ENCODE data around the gene RUSC1.
"Not testable (repeated sequence)": the region's sequence is repeated elsewhere in the genome, so short reads cannot be mapped to it uniquely, and the experiment has no call there.

Gene RUSC1

DNA sequence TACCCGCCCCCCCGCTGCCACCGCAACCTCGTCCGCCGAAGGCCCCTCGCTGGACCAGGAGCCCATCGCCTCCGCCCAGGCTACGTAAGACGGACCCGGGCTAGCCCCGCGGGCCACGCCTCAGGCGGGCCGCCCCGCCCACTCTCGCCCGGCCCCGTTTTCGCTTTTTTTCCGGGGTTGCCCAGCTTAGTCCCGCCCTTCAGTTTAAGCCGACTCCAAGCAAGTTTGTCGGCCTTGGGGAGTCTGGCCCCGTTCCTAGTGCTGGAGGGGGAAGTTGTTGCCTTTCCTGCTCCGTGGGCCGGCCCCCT, 3.0 kb downstream of the RUSC1 start:
- peak; percentile 83 for DNase-seq

DNA sequence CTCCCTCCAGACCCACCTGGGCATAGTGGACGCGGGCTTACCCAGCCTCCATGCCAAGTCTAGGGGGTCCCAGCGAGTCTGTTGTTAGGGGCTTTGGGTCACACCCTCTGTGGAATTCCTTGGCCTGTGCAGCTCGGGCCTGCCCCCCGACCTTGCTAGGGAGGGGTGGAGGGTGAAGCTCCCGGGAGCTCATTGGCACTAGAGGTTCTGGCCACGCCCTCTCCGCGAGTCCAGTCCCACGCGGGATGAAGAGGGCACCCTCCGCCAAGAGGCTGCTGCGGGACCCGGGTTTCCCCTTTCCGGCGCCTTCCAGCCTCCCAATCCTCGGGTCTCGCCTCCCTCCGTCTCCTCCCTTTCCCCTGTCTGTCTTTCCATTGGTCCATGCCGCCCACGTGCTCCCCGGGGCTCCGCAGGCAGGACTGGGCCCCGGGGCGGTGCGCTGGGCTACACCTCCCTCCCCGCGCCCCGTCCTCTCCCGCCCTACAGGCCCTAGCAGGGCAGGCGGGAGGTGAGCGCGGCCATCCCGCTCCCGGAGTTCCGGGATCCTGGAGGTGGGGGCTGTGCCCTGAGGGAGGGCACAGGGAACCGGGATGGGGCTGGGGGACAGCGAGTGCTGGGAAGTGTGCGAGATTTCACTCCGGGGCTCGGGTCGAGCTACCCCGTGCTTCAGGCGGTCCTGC, 3.5 kb downstream of the RUSC1 start:
- peak; percentile 99 for DNase-seq

DNA sequence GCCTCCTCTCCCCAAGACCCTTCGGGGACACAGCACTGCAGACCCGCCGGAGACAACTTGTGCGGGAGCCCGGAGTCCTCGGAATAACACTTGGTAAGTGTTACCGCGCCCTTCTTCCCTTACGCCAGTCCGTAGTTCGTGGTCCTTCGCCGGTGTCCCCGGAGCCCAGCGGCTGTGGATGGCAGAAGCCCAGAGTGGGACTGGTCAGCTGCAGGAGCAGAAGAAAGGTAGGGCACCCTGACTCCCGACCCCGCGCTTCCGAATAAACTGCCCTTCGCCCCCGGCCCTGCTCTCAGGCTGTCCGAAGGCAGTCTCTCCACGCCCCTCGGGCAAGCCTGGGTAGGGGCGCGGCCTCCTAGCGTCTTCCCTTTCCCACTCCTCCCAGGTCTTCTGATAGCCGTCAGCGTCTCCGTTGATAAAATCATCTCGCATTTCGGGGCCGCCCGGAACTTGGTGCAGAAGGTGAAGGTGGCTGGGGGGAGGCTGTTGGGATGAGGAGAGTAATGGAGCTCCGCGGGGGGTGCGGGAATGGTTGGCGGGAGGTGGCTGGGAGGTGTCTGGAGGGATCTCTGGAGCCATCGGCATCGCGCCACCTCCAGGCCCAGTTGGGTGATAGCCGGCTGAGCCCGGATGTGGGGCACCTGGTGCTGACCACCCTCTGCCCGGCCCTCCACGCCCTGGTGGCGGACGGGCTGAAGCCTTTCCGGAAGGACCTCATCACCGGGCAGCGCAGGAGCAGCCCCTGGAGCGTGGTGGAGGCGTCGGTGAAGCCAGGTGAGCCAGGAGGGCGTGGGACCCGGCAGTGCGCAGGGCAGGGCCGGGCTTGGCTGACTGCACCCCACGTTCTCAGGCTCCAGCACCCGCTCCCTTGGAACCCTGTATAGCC, 4.3 kb downstream of the RUSC1 start:
- DNase-seq: peak; percentile 54

DNA sequence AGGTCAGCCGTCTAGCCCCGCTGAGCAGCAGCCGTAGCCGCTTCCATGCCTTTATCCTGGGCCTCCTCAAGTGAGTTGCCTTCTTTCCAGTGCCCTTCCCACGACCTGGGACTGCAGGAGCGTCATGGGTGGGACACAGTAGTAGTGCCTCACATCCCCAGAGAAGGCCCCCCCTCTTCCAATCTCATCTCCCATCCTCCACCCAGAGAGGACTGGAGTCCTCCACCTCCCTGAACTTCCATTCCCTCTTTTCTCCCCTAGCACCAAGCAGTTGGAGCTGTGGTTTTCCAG, 4.9 kb downstream of the RUSC1 start:
- DNase-seq: no peak

DNA sequence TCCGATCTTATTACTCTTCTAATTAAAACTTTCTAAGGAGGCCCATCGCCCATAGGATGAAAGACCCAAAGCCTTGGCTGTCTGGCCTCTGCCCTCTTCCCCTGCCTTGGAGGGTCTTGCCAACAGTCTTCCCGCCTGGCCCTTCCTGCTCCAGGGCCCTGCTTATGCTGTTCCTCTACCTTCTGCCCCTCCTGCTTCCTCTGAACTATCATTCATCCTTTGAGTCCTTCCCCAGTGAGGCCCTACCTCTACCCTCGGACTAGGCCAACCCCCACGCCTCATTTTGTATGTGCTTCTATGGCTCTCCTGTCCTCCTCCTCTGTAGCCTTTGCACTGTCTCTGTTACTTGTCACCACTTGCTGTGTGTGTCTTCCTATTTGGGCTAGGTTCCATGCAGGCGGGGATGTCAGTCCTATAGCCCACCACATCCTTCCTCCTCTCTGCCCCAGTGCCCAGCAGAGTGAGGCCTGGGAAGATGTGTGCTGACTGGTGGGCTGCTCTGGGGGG, 5.4 kb downstream of the RUSC1 start:
- no peak for DNase-seq

DNA sequence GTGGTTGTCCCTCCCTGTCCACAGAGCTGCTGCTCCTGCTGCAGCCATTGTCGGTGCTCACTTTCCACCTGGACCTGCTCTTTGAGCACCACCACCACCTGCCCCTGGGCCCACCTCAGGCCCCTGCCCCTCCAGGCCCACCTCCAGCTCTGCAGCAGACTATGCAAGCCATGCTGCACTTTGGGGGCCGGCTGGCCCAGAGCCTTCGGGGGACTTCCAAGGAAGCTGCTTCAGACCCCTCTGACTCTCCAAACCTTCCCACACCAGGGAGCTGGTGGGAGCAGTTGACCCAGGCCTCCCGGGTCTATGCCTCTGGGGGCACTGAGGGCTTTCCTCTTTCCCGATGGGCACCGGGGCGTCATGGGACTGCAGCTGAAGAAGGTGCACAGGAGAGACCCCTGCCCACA, 5.9 kb downstream of the RUSC1 start:
- no peak for DNase-seq

DNA sequence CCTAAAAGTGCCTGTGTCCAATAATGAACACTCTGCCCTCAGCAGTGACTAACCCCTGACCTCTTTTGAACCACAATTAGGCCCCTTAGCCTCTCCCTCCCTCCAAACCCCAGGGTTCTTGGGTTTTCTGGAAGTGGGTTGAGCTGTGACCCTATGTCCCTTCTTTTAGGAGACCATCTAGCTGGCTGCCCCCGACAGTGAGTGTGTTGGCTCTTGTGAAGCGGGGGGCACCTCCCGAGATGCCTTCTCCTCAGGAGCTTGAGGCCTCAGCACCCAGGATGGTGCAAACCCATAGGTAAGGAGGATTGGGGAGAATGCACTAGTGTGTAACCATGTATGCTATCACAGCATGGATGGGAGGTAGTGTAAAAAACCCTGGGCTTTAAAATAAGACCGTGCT, 7.3 kb downstream of the RUSC1 start:
- DNase-seq: no peak

DNA sequence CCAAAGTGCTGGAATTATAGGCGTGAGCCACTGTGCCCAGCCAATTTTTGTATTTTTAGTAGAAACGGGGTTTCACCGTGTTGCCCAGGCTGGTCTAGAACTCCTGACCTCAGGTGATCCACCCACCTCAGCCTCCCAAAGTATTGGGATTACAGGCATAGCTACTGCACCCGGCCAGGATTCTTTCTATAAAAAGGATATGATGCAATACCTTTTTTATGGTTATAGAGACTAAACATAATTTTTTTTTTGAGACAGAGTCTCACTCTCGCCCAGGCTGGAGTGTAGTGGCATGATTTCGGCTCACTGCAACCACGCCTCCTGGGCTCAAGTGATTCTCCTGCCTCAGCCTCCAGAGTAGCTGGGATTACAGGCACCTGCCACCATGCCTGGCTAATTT, 8.2 kb downstream of the RUSC1 start:
- DNase-seq: not testable (repeated sequence)

DNA sequence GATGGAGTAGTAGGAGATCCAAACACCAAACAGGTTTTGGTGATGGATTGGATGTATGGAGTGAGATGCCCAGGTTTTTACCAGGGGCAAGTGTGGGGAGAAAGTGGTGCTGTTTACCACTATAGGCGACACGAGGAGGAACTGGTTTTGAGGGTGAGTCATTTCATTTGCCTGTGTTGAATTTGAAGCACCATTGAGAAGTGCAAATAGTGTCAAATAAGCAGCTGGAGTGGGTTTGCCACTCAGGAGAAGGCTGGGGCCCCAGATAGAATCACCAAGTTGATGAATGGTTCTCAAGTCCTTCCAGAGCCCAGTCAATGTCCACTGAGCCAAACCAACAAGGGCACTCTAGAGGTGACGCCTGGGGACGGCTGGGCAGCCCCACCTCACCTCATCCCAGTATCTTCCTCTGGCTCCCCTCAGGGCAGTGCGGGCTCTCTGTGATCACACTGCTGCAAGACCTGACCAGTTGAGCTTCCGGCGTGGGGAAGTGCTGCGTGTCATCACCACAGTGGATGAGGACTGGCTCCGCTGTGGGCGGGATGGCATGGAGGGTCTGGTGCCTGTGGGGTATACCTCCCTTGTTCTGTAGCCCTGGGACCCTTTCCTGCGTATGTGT, 9.4 kb downstream of the RUSC1 start:
- no peak for DNase-seq

DNA sequence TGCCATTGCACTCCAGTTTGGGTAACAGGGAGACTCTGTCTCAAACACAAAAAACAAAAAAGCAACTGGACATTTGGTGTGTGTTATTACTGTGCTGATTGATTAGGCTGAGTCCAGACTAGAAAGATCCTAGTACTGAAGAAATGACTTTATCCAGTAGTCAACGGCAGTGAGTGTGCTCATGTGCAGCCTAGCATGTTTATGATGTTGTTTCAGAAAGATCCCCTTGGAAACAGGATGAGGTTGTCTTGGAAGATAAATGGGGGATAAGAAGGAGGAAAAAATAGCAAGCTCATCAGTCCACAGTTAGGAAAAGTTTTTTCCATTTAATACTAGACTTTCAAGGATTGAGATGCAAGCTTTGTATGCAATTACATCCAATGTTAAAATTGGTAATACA, 14.3 kb downstream of the RUSC1 start:
- DNase-seq: no peak

DNA sequence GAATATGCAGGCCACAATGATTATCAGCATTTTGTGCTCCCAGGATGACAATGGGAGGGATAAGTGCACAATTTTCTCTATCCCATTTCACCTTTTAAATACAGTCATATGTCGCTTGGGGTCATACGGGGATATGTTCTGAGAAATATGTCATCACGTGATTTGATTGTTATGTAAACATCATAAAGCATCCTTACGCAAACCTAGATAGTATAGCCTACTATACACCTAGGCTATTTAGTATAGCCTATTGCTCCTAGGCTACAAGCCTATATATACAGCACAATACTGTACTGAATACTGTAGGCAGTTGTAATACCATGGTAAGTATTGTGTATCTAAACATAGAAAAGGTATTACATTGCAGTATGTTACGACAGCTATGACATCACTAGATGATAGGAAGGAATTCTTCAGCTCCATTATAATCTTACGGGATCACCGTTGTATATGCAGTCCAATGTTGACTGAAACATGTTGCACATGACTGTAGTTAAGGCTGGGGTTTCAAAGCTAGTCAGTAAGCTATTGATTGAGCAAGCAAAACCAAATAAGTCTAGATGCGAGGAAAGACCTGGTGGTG, 18.9 kb downstream of the RUSC1 start:
- DNase-seq: no peak

DNA sequence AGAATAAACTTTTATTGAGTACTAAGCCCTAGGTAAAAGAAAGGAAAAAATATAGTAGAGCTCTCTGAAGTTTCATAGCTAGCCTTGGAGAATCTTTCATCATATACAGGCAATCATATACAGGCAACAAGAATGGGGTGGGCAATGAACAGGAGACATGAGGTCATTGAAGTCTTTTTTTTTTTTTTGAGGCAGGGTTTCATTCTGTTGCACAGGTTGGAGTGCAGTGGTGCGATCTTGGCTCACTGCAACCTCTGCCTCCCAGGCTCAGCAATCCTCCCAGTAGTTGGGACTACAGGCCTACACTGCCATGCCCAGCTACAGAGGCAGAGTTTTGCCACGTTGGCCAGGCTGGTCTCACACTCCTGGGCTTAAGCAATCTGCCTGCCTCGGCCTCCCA, 22.1 kb downstream of the RUSC1 start:
- DNase-seq: no peak

DNA sequence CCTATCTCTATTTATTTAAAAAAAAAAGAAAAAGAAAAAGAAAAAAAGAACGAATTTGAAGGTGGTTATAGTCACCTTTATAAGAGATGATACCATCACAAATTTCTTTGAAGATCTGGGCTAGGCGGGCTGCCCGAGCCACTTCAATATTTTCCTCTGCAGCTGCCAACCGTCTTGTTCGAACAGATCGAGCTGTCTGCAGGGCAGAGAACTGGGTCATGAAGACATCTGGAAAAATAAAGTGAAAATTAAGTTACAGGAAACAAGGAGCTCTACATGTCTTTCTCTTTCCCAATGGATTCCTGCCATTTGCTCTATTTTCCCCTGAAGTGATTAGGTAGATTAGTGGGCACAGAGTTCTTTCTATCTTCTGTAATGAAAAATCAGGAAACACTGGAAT, 31.9 kb downstream of the RUSC1 start:
- DNase-seq: no peak

DNA sequence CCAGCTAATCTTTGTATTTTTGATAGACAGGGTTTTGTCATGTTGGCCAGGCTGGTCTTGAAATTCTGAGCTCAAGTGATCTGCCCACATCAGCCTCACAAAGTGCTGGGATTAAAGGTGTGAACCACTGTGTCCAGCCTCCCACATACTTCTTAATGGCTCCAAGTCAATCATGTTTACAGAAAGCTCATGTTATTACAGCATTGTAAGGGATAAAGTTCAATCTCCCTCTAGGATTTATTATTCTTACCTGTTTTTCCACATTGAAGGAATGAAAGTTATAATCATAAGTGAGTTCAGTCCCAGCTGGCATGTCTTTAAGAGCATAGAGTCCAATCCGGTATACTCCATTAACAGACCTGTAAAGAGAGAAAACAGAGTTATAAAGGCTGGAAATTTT, 39.4 kb downstream of the RUSC1 start:
- DNase-seq: no peak

DNA sequence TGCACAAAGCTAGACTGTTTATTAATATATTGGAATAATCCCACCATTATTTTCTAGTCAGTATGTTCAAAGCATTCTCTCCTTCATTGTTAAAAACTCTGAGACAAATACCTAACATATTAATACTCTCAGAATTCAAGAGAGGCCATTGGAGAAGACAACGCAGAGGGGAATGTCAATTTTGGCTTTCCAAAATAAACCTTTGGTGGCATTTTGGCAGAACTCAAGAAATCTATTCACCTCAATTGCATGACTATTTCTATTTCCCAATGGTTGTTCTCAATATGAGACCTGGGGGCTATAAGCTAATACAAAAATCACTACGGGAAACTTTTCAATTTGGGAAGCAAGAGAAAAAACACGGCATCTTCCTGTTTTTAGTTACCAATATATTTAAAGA, 58.5 kb downstream of the RUSC1 start:
- no peak for DNase-seq

DNA sequence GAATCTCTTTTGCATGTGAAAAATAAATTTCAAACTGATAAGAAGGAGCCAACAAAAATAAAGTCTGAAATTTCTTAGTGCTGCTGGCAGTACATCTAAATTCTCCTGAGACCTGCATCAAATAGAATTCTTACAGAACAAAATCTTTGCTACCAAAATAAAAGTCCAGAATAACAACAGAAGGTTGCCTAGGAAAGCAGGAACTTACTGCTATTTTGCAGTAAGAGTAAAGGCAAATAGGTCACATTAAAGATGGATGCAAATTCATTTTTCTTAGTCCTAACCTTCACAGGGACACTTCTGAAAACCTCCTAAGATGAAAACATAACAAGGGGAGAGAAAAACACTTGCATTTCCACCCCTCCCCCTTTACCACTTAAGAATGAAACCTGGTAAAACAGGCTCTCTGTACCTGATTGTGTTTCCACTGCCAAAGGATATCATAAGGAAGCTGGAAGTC, 59.0 kb downstream of the RUSC1 start:
- no peak for DNase-seq
